Measurements from ENCODE around the gene POLR3K.

DNA sequence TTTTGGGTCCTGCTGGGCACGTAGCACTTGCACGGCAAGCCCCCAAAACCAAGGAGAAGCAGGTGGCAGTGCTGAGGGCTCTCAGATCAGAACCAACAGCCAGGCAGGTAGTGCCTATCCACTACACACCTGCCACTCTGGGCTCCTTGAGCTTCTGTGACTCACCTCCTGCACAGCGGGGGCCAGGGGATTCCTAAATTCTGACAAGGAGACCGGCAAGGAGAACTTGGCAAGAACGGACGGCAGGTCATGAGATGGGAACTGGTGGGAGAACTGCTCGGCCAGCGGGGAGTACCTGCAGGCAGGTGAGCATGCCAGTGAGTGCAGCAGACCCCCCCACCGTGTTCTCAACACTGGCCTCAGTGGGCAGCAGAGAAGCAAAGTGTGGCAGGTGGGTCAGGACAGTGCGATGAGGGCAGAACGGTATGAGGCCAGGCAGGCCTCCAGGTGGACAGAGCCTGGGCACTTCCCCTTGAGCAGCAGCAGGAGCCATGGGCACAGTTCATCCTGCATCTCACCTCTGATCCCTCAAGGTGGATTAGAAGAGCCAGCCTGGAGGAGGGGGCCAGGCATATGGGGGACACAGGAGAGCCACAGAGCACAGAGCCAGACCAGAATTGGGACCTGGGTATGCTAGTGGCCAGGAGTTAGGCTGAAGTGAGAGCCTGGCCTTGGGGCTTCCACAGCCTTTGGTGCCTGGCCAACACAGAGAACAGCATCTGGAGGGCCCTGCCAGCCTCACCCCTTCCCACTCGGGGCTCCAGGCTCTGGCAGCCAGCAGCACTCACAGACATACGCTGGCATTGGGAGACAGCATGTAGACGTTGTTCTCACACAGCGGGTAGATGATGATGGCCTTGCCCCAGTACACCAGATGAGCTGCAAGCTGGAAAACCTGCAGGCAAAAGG lies 39.3 kb upstream of the POLR3K start:
- TF ChIP-seq POLR2AphosphoS5 (IDR thresholded peaks at IDR 0.05; ENCODE audit: low read depth, low read length) = no peak
- TF ChIP-seq REST (IDR thresholded peaks at IDR 0.05; ENCODE audit: insufficient read depth in 1 of 2, low read depth in 2 of 2, low read length in 2 of 2) = no peak
- no peak for TF ChIP-seq FOXP2 (optimal IDR thresholded peaks at IDR 0.05; ENCODE audit: borderline replicate concordance, extremely low read depth, extremely low read length, insufficient read depth)
- TF ChIP-seq TAF1 (IDR thresholded peaks at IDR 0.05; ENCODE audit: borderline replicate concordance, insufficient read depth, low read length) = no peak
- no peak for TF ChIP-seq SIN3A (IDR thresholded peaks at IDR 0.05; ENCODE audit: borderline replicate concordance, insufficient read depth, low read length)

All from PFSK-1 (cell line).